HG03378 (cell line): ENCODE results near the gene NMUR2.

ENCODE experiments used
- ATAC-seq: cut with Tn5 transposase; IDR thresholded peaks from one replicate; pipeline ENCODE4 v1.9.1; 2021; ENCODE audit warnings: mild to moderate bottlenecking, moderate library complexity; ENCODE audit not compliant: unreplicated experiment

Gene NMUR2, protein sequence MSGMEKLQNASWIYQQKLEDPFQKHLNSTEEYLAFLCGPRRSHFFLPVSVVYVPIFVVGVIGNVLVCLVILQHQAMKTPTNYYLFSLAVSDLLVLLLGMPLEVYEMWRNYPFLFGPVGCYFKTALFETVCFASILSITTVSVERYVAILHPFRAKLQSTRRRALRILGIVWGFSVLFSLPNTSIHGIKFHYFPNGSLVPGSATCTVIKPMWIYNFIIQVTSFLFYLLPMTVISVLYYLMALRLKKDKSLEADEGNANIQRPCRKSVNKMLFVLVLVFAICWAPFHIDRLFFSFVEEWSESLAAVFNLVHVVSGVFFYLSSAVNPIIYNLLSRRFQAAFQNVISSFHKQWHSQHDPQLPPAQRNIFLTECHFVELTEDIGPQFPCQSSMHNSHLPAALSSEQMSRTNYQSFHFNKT

DNA sequence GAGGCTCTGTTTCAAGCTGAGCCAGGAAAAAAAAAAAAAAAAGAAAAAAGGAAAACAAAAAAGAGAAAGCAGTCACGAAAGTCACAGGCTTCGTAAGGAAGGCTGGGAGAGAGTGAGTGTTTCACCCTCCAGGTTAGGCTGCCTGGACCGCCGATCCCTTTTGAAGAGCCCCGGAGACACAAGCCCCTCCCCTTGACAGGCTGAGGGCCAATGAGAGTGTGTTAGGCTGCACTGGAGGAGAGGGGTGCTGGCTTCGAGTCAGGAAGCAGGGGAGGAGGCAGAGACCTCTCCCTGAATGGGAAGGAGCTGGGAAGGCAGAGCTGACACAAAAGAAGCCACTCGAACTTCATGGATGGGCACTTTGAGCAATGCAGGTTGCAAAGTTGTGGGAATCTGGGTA, at the start of gene NMUR2:
Gene NMUR2 (minus strand): TSS at position 135 of the 400 bp plus-strand sequence. CDS start 166 bp downstream, outside the sequence.
- ATAC-seq: no peak

DNA sequence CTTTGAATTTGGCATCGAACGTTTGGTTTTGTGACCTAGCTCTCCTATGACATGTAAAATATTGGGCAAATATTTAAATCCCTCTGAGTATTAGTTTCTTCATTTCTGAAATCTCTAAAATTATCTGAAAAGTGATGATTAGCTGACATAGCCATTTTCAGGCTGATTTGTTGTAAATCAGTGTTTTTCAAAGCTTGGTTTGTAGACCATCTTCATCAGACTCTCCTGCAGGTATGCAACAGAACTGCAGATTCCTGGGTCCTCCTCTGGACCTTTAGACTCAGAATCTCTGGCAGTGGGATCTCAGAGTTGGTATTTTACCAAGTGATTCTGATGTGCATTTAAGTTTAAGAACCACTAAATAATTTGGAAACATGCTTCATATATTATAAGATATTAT, 38.9 kb upstream of the NMUR2 start:
- no peak for ATAC-seq

DNA sequence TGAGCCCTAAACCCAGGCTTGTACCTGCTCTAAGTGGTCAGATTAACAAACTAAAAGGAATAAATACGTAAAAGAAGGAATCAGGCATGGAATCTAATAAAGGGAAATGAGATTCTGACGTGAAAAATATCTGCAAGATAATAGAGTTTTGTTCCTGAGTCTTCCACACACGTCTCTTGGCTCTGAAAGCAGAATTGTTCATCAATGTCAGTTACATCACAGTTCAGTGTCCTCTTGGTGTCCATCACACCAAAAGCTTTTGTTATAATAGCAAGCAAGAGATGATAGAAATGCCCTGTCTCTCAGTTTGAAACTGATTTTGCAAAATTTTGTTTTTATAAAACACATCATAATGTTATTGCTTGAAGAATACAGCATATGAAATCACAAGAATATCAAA, 34.7 kb upstream of the NMUR2 start:
- ATAC-seq: no peak

DNA sequence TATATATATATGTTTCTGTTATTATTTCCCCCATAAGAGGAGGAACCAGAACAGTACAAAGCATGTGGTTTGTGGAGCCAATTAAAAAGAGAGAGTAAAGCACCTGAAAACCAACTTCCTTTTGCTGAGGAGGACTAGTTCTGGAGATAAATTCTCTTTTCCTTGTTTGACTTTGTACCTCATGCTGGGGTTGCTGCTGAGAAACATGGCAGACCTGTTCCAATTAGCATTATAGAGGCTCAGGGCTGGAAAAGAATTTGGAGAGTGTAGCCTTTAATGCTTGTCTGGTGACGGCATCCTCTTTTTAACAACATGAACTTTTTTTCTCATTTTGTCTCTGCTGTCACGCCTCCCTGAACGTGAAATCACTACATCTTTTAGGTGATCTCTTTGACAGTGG, 32.8 kb upstream of the NMUR2 start:
- ATAC-seq: no peak

DNA sequence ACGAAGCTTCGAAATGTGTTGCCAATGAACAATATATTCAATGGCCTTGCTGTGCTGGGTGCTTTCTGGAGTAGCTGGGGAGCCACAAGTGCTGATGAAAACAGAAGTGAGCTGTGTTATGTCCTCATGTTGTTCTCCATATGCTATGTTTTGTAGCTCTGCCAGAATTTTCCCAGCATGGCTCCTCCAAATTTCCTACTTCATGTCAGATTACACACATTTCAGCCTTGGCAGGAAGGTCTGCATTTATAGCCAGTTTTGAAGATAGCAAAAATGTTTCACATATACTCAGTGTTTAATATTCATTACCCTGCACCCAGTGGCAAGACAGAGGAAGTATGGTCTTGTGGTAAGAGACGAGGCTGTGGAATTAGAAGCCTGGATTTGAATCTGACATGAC, 22.6 kb upstream of the NMUR2 start:
- no peak for ATAC-seq

DNA sequence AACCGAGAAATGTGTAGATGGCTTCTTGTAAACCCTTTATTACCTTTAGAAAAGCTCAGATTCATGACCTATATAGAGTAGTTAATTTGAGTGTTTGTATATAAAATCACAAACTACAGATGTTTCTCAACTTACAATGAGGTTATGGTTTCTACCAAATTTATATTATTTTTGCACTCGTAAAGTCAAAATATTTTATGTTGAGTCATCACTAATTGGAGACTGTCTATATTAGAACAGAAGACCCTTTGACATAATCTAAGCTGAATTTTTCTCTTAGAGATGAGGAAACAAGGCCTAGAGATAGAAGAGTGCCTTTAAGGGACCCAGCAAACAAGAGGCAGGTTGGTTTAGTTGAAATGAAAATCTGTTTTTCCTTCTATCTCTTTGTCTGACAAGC, 20.0 kb upstream of the NMUR2 start:
- no peak for ATAC-seq

DNA sequence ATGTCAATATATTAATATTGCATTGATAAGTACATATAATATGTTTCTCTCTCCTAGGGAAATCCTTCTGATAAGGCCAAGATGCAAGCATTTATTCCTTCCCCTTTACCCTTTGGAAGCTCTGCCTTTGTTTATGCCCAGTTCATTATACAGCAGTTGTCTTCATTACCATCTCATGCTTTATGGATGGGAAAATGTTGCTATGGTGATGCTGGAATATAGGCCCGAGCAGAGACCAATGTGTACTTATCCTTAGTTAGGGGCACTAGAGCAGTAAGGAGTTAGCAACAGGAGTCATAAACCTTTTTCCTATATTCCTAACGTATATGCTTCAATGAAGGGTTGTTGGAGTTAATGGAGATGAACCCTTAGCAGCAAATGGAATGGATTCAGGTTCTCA, 19.4 kb upstream of the NMUR2 start:
- no peak for ATAC-seq

DNA sequence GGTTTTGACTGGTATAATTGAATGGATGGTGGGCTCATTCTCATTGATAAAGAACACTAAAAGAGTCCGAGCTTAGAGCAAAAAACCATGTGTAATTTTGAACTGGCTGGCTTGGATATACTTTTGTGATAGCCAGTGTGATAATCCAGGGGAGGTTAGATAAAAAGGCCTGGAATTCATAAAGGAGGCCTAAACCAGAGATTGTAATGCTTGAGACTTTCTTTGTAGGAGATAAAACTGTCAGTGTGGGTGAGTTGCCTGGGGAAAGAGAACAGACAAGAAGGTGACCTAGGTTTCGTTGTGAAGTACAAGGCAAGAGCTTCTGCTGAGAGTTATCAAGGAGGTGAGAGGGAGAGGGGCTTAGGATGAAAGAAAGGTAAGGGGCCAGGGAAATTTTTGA, 17.0 kb upstream of the NMUR2 start:
- no peak for ATAC-seq

DNA sequence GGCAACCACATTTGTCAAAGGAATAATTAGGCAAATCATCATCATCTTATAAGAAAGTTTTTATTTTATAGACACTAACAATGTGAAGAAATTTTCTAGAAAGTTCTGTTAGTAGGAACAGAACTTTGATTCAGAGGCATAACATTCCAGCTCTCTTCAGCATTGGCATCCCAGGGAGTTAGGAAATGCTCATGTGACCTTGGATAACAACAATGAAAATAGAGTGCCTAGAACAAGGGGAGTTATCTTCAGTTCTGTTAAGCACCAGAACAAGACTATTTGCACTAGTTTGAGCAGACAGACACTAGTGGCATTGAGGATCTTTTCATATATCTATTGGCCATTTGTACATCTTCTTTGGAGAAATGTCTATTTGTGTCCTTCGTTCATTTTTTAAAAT, 7.0 kb upstream of the NMUR2 start:
- ATAC-seq: no peak

DNA sequence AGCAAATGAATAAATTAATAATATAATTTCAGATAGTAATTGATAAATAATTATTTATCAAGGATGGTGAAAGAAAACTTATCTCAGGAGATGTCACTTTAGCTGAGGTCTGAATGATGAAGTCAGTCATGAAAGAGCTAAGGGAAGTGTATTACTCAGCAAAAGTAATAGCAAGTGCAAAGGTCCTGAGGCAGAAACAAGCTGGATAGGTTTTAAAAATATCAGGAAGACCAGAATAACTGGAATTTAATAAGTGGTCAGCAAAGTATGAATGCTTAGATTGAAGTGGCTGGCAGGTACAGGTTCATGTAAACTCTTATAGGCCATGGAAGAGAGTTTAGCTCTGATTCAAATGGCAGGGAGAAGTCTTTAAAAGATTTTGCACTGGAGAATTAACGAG, 1.0 kb upstream of the NMUR2 start:
- no peak for ATAC-seq

DNA sequence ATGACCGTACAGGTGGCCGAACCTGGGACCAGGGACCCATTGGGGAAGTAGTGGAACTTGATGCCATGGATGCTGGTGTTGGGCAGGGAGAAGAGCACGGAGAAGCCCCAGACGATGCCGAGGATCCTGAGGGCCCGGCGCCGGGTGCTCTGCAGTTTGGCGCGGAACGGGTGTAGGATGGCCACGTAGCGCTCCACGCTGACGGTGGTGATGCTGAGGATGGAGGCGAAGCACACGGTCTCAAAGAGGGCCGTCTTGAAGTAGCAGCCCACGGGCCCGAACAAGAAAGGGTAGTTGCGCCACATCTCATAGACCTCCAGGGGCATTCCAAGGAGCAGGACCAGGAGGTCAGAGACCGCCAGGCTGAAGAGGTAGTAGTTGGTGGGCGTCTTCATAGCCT, 585 bp downstream of the NMUR2 start:
- no peak for ATAC-seq

DNA sequence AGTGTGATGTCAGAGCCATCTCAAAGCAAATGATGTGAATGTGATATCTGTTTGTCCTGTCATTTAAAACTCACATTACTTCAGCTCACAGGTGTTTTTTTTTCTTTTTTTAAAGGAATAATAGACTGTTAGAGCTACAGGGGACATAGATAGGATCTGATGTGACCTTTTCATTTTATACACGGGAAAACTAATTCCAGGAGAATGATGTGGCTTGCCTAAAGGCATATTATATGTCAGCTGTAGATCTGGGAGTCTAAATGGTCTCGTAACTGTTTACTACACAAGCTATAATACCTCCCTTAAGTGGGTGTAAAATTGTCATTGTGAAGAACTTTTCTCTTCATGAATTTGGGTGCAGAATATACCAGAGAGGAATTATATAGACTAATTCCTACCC, 2.0 kb downstream of the NMUR2 start:
- ATAC-seq: no peak

DNA sequence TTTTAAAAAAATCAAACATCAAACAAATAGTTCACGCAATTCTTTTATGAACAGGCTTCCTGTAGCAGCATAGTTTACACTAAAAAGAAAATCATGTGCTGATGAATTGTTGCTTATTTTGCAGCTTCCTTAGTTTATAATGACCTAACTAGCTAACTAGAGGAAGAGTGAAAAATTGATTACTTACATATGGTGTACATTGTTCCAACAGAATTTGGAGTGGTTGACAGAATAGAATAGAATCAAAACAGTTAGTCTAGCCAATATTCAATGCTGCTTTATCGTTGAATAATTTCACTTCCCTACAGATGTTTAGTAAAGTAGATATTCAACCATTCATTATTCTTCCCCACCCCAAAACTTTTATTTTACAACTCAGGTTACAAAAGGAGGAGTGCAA, 4.2 kb downstream of the NMUR2 start:
- ATAC-seq: no peak

DNA sequence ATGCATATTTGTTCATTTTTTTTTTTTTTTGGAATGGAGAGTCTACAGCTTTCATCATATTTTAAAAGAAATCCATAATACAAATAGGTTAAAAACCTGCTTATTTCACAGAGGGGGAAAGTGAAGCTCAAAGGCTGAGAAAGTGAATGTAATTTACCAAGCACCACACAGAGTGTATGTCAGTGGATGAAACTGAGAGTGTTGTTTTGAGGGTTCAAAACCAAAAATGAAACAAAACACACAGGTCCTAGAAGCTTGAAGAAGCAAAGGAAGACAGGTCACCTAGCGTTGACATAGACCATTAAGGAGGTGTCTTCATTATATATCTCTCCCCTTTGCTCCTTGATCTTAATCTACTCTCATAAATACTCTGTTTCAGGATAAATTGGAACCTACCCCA, 7.5 kb downstream of the NMUR2 start:
- ATAC-seq: no peak

DNA sequence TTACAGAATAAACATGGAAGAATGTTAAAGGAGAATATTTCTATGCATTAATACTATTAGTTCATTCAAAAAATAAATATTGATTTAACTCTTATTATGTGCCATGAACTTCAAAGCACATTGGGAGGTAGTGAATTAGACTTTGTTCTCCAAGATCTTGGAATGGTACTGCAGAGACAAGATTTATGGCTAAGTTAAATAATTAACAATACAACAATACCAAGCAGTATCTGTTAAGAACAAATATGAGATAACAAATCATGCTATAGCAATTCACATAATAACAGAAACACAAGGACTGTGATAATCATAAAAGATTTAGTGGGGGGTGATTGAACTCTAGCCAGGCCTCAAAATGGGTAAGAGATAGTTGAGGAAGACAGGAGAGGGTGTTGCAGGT, 11.6 kb downstream of the NMUR2 start:
- no peak for ATAC-seq

DNA sequence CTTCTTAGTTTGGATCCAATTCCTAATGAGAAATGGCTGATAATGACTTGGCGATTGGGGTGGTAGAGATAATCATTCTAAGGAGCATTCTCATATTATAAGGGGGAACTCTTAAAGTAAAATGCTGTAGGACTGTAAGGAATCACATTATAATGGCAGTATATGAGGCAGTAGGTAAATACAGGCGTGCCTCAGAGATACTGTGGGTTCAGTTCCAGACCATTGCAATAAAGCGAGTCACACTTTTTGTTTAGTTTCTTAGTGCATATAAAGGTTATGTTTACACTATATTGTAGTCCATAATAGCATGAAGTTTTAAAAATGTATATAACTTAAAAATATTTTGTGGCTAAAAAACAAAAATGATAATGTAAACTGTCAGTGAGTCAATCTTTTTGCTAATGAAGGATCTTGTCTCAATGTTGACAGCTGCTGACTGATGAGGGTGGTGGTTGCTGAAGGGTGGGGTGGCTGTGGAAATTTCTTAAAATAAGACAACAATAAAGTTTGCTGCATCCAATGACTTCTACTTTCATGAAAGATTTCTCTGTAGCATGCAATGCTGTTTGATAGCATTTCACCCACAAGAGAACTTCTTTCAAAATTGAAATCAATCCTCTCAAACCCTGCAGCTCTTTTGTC, 15.8 kb downstream of the NMUR2 start:
- ATAC-seq: no peak

DNA sequence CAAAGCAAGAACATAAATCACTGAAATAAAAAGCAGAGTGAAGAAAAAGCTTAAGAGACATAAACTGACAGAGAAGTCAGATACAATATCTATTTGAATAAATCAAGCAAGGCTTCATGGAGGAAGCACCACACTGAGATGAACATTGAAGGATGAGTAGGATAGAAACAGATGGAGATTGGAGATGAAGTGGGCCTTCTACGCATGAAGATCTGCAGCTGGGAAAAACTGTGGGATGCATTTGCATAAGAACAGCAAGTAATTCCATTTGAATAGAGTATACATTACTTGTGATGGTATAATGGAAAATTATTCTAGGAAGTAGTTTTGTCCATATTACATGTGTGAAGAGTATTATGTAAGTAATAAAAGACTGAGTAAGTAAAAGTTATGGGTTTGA, 16.5 kb downstream of the NMUR2 start:
- no peak for ATAC-seq

DNA sequence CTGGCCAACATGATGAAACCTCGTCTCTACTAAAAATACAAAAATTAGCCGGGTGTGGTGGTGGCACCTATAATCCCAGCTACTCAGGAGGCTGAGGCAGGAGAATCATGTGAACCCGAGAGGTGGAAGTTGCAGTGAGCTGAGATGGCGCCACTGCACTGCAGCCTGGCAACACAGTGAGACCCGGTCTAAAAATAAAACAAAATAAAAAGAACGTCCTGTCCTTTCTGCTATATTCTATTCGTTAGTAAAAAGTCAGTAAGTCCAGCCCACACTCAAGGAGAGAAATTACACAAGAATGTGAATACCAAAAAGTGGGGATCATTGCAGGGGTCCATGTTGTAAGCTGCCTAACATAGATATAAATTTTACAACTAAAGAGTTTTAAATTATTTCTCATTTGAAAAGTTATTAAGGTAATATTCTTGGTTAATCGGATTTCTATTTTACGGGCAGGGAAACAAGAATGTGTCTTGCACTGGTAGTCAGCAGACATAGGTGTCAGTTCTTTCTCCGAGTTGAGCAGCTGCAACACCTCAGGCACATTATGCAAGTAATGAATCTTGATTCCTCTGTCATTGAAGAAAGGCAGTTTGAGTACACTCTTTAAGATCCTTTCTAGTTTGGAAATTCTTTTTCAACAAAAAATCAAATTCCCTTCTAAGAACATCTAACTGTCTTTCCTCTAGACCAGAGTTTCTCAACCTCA, 24.5 kb downstream of the NMUR2 start:
- no peak for ATAC-seq

DNA sequence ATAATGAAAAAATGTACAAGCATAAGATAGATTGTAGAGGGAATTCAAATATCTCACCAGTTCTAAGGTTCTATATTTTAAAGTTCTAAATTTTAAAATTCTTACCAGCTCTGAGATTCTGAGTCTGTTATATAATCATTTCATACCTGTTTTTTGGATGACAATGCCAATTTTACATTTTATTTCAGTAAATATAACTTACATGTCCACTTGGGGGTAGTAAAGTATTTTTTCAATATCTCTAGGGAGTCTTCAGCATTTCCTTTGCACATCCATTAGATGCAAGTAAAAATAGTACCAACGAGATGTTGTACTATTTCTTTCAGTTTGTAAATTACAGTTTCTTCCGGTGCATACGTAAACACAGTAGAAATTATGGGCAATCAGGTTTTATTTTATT, 25.7 kb downstream of the NMUR2 start:
- ATAC-seq: no peak

DNA sequence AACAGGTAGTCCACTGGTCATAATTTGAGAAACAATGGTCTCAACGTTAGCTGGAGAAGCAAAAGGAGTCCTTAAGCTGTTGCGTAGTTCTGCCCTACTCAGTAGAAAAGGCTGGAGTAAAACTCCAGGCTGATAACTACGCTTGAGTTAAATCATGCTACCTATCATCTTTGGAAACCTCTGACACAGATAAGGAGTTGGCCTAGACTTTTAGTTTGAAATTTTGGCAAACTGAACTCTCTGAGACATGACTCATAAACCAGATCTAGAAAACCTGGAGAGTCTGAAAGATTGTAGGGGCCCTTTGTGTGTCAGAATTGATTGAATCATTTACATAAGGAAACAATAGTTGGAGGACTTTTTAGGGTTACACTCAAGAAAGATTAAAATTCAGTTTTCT, 26.3 kb downstream of the NMUR2 start:
- no peak for ATAC-seq

DNA sequence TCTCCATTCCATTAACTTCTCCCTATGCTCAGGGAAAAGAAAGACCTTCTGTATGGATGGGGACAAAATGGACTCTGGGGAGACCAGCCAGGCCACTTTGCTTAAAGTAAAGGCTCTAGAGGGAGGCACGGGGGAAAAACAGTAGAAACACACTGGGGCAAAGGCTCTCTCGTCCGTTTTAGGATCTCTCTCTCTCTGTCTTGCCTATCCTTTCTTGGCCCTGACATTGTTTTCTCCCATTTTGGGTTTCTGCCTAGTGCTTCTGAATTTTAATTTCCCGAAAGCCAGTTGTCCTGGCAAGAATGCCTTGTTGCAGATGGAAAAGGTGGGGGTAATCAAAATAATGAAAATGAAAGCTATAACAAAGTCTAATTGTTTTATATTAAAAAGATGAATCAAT, 28.2 kb downstream of the NMUR2 start:
- no peak for ATAC-seq

DNA sequence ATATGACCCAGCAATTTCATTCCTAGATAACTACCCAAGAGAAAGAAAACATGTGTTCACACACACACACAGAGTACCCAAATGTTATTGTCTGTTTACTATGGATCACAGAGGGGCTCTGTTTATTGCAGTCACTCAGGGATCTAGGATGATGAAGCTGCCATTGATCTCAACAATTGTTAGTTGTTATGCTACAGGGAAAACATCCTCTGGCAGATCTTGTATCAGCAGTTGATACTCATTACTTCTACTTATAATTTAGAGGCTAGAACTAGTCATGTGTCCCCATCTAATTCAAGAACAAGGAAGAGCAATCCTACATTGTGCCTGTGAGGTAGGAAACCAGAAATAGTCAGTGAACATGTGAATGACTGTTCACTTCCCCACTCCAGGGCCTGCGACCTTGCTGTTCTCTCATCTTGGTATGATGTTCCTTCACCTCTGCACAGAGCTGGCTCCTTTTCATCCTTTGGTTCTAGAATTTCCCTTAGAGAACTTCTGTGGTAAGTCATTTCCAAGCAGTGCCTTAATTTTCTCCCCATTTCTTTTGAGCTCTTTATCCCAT, 30.3 kb downstream of the NMUR2 start:
- ATAC-seq: no peak
